HG02840 (cell line): ENCODE data around the gene MED19.
A peak's percentile ranks its signal among the peaks of the same experiment; 100 is the strongest.
"Not testable (repeated sequence)": the region's sequence is repeated elsewhere in the genome, so short reads cannot be mapped to it uniquely, and the experiment has no call there.

Source experiments
- ATAC-seq: cut with Tn5 transposase; IDR thresholded peaks from one replicate; pipeline ENCODE4 v1.9.1; 2021; ENCODE audit warnings: mild to moderate bottlenecking, moderate library complexity, moderate number of reproducible peaks; ENCODE audit not compliant: unreplicated experiment, low FRiP score

Gene MED19

GRCh38 chr11:57711414-57712255 lies at the start of gene MED19:
Gene MED19, minus strand, starts transcription at chr11:57712215. Its CDS starts 36 bp downstream, at chr11:57712179.
- ATAC-seq = peak; percentile 40

- ATAC-seq = no peak
Measured at GRCh38 chr11:57758174-57758573, 46.2 kb upstream of the MED19 start.

GRCh38 chr11:57752954-57753353 lies 40.9 kb upstream of the MED19 start:
- ATAC-seq = no peak

- no peak for ATAC-seq
Measured at GRCh38 chr11:57751676-57752253, 39.8 kb upstream of the MED19 start, which contains the start of gene BTBD18. Gene BTBD18, minus strand, starts transcription at chr11:57751819. Its CDS starts 631 bp downstream, at chr11:57751188.

GRCh38 chr11:57751176-57751575 lies 39.2 kb upstream of the MED19 start:
- no peak for ATAC-seq

- no peak for ATAC-seq
Measured at GRCh38 chr11:57746920-57747319, 34.9 kb upstream of the MED19 start.

GRCh38 chr11:57745206-57745605 lies 33.2 kb upstream of the MED19 start:
- ATAC-seq = no peak

GRCh38 chr11:57744357-57744756 lies 32.3 kb upstream of the MED19 start:
- ATAC-seq = no peak

- ATAC-seq = no peak
Measured at GRCh38 chr11:57742087-57742452, 30.1 kb upstream of the MED19 start.

- peak; percentile 91 for ATAC-seq
Measured at GRCh38 chr11:57741132-57742086, 29.4 kb upstream of the MED19 start, which contains the start of gene SELENOH. Gene SELENOH, plus strand, starts transcription at chr11:57741491. Its CDS starts 105 bp downstream, at chr11:57741596.

GRCh38 chr11:57735619-57736298 lies 23.7 kb upstream of the MED19 start:
- no peak for ATAC-seq

- no peak for ATAC-seq
Measured at GRCh38 chr11:57732661-57733060, 20.6 kb upstream of the MED19 start.

GRCh38 chr11:57729479-57729878 lies 17.5 kb upstream of the MED19 start:
- ATAC-seq = no peak

- ATAC-seq = no peak
Measured at GRCh38 chr11:57728829-57729228, 16.8 kb upstream of the MED19 start.

- ATAC-seq = no peak
Measured at GRCh38 chr11:57727185-57727584, 15.2 kb upstream of the MED19 start.

GRCh38 chr11:57716726-57717125 lies 4.7 kb upstream of the MED19 start:
- ATAC-seq = not testable (repeated sequence)

- no peak for ATAC-seq
Measured at GRCh38 chr11:57713835-57714234, 1.8 kb upstream of the MED19 start.

GRCh38 chr11:57712256-57713150 lies 488 bp upstream of the MED19 start, which contains the start of gene TMX2:
Gene TMX2, plus strand, starts transcription at chr11:57712593. Its CDS starts 26 bp downstream, at chr11:57712619.
- peak; percentile 96 for ATAC-seq

- no peak for ATAC-seq
Measured at GRCh38 chr11:57709802-57710367, 2.1 kb downstream of the MED19 start.
